HT-29 (cell line): ENCODE data around the gene ZNF177. TPM values are rescaled to one million over a fixed set of nuclear protein-coding genes. Genes with fewer than 3 reads are reported as not detected.
A peak's percentile ranks its signal among the peaks of the same experiment; 100 is the strongest.
"Not testable (repeated sequence)": the region's sequence is repeated elsewhere in the genome, so short reads cannot be mapped to it uniquely, and the experiment has no call there.

Experiments
- DNase-seq: peaks from one replicate; pipeline ENCODE4 v3.0.0-alpha.2; 2015; ENCODE audit warnings: low spot score
- total RNA-seq: library from RNA; depleted of rRNA; stranded (reverse); fragments of >200 nt; shearing (Covaris generic); gene quantifications from 2 replicates; pipeline ENCODE4 v1.2.3, GENCODE V29; 2014; rRNA removed

Gene ZNF177
- total RNA-seq, result 0.03 and 0.18 TPM in 2 replicates

GRCh38 chr19:9362905-9363304 lies at the start of gene ZNF177:
Gene ZNF177 (plus strand): TSS chr19:9363013. CDS start chr19:9378312, 15,299 bp downstream.
- DNase-seq, result no peak

GRCh38 chr19:9313756-9314155 lies 49.1 kb upstream of the ZNF177 start:
- no peak for DNase-seq

DNA sequence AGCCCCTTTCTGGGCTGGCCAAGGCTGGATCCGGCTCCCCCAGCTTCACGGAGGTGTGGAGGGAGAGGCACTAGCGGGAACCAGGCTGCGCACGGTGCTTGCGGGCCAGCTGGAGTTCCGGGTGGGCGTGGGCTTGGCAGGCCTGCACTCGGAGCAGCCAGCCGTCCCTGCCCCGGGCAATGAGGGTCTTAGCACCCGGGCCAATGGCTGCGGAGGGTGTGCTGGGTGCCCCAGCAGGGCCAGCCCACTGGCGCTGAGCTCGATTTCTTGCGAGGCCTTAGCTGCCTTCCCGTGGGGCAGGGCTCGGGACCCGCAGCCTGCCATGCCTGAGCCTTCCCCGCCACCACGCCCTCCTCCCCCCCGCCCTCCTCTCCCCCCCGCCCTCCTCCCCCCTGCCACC lies 41.5 kb upstream of the ZNF177 start:
- no peak for DNase-seq

- DNase-seq, result not testable (repeated sequence)
Observed at GRCh38 chr19:9321756-9322155, 41.1 kb upstream of the ZNF177 start.

- DNase-seq, result not testable (repeated sequence)
Observed at GRCh38 chr19:9322201-9322600, 40.6 kb upstream of the ZNF177 start.

DNA sequence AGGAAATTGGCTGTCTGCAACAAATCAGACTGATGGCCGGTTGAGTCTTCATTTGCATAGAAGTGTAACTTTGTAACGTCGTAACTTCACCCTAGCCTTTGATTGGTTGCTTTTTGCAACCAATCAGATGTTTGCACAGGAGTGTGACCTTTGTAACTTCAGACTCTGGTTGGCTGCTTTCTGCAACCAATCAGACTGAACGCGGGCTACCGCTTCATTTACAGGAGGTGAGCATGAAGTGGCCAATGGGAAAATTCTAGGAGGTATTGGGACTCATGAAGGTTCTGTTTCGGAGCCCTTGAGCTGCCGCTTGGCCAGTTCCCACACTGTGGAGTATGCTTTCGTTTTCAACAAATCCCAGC lies 39.3 kb upstream of the ZNF177 start:
- peak; percentile 35 for DNase-seq

DNA sequence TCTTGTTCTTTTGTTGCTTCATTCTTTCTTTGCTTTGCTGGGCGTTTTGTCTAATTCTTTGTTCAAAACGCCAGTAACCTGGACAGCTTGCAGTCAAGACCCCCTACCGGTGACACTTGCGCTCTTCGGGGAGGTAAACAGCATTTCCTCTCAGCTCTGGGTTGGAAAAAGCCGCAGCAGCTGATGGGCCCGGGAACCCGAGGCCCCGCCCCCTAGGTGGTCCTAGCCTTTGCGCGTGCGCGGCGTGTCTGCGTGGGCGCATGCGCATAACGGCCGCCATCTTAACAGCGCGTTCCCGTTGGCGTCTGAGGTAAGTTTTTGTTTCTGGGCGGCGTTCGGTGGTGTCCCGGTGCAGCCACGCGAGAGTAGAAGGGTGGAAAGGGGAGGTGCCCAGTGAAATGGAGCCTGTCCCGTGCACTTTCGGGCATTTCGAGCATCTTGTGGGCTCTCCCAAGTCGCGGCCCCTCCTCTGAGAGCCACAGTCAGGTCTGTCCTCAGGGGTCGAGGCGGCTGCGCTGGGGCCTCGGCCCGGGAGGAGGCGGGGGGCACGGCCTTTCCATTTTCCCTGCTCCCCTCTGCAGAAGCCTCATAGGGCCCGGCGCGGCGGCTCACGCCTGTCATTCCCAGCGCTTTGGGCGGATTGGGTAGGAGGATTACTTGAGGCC lies 38.8 kb upstream of the ZNF177 start, which contains the start of gene ZNF559:
Gene ZNF559 (plus strand): TSS at position 261 of the 665 bp plus-strand sequence. CDS start 14,371 bp downstream, outside the sequence.
- peak; percentile 72 for DNase-seq

DNA sequence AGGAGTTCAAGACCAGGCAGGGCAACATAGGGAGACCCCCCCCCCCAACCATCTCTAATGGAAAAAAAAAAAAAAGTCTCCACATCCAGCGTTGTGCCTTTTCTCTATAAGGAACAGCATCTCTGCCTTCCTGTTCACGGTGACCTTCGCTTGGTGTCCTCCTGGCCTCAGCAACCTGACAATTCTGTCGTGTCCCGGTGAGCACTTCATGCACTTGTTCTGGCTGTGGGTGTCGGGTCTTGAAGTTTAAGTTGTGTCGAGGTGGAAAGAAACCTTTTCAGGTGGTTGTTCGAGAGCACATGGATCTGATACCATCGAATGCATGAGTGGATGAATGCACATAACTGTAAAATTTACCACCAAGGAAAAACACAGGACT lies 38.2 kb upstream of the ZNF177 start:
- no peak for DNase-seq

- DNase-seq, result no peak
Observed at GRCh38 chr19:9329999-9330398, 32.8 kb upstream of the ZNF177 start.

GRCh38 chr19:9342610-9343304 lies 20.1 kb upstream of the ZNF177 start:
- DNase-seq, result no peak

DNA sequence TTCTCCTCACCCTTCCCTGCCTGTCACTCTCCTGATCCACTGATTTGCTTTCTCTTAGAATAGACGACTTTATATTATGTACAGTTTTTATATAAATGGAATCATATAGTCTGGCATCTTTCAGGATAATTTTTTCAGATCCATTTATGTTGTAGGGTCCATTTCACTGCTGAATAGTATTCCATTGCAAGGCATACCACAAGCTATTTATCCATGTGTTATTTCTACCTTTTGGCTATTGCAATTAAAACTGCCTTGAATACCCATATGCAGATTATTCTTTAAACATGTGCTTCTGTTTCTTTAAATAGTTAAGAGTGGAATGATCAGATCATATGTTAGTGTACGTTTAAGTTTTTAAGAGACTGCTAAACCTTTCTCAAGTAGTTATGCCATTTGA lies 17.8 kb upstream of the ZNF177 start:
- DNase-seq, result no peak

DNA sequence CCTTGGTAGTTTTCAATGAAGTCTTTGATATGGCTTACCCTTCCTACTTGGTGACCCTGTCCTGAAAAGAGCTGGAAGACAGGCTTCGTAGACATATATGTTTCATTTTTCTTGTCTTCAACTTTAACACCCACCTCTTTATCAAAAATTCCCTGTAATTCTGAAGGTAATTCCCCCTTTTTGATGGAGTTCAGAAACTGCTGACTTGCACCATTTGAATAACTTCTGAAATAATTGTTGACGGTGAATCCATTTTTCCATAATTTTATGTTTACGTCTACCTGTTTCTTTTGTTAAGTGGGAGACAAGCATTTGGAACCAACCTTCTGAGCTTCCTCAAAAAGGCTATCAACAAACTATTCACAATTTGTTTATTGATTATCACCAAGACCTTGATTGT lies 14.6 kb upstream of the ZNF177 start:
- no peak for DNase-seq

- DNase-seq, result no peak
Observed at GRCh38 chr19:9348671-9349070, 14.1 kb upstream of the ZNF177 start.

- DNase-seq, result no peak
Observed at GRCh38 chr19:9352505-9352904, 10.3 kb upstream of the ZNF177 start.

DNA sequence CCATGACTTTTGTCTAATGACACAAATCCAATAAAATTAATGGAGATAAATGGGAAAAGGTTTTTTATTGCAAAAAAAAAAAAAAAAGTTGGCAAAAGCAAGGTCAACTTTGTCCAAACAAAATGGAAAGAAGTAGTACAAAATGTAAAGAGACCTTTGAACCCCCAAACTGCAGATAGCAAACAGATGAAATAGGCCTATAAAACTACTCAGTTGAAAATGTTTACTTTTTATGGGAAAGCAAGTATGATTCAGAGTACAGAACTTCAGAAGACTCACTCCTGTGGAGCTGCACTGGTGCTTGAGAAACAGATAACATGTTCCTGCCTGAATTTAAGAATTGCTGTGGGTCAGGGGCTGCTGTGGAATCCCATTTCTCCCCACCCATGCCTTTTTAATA lies 9.8 kb upstream of the ZNF177 start:
- DNase-seq, result no peak

DNA sequence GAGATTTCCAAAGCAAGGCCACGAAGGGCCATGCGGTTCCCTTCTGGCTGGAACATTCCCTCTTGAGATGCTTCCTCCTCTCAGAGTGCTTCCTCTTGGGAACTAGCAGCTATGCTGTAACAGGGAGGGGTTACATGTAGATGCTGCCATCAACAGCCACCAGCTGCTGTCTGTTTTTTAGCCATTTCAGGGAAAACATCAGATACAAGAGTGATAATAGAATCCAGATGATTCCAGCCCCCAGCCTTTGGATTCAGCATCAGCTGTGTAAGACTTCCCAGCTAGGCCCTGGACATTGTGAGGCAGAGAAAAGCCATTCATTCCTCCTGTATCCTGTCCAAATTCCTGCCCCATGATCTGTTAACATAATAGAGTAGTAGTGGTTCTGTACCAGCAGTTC lies 8.2 kb upstream of the ZNF177 start:
- no peak for DNase-seq

GRCh38 chr19:9370738-9371619 lies 8.2 kb downstream of the ZNF177 start:
- DNase-seq, result no peak

GRCh38 chr19:9381361-9381785 lies 18.6 kb downstream of the ZNF177 start:
- DNase-seq, result no peak

DNA sequence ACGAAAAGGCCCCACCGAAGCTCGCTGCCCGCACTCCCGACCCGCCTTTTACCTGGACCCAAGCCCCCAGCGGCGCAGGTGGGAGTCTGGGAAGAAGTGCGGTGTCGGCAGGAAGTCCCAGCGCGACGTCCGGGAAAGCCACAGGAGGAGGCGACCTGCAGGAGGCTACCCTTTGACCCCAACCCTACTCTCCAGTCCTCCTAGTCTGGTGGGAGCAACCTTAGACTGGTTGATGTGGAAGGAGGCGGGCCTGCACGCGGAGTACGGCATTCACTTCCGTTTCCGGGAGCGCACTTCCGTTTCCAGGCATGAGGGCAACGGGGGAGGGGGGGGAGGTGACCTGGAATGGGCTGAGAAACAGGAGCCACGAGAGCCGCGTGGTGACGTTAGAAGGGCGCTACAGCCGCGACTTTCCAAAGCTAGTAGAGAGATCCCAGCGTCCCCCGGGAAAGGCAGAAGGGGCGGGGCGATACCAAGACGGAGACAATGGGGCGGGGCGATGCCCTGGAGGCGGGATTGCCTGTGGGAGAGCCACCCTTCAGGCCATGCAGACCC lies 44.1 kb downstream of the ZNF177 start:
- DNase-seq, result no peak

- DNase-seq, result no peak
Observed at GRCh38 chr19:9407827-9408226, 45.0 kb downstream of the ZNF177 start.

DNA sequence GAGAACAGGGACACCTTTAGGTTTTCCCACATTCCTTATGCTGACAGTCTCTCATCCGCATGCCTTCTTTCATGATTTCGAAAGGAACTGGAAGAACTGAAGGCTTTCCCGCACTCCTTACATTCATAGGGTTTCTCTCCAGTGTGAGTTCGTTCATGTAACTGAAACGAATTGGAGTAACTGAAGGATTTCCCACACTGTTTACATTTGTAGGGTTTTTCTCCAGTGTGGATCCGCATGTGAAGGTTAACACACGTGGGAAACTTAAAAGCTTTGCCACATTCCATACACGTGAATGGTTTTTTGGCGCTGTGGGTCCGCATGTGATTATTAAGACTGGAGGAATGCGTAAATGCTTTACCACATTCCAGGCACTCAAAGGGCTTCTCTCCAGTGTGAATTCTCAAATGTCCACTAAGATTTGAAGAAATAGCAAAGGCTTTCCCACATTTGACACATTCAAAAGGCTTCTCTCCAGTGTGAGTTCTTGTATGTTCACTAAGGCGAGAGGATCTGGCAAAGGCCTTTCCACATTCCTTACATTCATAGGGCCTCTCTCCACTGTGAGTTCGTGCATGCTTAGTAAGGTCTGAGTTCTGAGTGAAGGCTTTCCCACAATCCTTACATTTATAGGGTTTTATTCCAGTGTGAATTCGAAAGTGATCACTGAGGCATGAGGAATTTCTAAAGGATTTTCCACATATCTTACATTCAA lies 50.6 kb downstream of the ZNF177 start:
- DNase-seq, result no peak
